UCSD-AML1 (cell line): ENCODE results near the gene PKM.
"Not testable (repeated sequence)": the region's sequence is repeated elsewhere in the genome, so short reads cannot be mapped to it uniquely, and the experiment has no call there.

Experiments used
- DNase-seq: peaks from one replicate; lab custom pipeline; 2025; ENCODE audit not compliant: unreplicated experiment; lab: John Stamatoyannopoulos, UW

The PKM gene

DNA sequence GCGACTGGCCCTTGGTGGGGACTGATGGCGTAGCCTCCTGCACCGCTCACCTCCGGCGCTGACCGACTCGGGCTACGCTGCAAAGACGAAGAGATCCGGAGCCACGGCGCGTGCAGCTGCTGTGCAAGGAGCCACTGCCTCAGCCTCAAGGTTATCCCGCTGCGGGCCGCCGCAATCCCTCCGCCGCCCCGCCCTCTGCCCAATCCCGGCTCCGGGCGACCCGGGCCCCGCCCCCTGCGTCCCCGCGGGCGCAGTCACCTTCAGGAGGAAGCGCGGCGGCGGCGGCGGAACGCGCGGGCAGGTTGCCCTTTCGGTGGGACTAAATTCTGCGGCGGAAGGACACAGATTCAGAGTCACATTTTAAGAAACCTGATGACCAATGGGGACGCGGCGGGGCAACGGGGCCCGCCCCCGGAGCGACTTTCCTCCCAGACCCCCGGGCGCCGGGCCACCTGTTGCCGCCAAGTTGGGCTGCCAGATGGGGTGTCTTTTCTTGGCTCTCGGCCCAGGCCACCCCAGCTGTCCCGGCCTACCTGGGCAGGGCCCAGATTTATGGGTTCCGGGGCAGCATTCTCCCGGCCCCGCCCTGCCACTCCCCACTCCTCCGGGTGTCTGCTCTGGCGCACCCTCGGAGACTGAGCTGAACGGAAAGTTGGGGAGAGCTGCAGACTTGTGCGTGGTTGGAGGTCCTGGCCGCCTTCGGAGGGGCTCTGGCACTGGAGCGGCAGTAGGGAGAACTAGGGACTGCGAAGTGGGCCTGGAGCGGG lies at the start of gene PKM:
Gene PKM (minus strand): TSS at position 125 of the 767 bp plus-strand sequence. CDS start 12,093 bp downstream, outside the sequence.
- peak; percentile 95 for DNase-seq

DNA sequence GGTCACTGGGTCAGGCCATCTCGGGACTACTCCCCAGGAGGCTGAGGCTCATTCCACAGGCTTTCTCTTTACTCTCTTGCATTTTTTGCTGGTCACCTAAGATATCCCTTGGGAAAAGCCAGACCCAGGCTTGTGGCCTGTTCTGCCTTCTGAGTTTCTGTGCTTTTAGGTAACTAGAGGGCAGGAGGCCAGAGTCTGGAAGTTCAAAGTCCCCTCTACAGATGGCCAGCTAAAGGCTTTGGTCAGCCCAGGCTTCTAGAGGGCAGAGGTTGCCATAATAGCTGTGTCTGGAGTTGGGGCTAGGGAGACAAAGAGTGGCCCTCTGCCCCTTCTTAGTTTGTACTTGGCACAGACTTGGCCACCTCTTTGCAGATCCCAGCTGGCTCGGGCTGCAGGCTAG lies 49.8 kb upstream of the PKM start:
- DNase-seq: no peak

DNA sequence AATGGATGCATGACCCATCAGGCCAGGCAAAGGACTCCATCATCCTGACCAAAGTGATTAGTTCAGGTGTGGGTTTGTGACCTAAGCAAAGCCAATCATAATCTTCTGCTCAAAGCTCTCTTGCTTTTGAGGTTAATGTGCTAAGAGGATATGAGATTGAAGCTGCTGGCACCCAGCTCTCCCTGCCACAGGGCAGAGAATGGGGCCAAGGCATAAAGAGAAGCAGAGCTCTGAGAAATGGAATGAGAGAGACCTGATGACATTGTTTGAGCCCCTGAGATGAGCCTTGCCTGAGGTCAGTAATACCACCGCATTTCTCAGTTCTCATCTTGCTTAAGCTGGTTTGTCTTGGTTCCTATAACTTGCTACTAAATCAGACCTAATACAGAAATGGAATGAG lies 47.7 kb upstream of the PKM start:
- no peak for DNase-seq

DNA sequence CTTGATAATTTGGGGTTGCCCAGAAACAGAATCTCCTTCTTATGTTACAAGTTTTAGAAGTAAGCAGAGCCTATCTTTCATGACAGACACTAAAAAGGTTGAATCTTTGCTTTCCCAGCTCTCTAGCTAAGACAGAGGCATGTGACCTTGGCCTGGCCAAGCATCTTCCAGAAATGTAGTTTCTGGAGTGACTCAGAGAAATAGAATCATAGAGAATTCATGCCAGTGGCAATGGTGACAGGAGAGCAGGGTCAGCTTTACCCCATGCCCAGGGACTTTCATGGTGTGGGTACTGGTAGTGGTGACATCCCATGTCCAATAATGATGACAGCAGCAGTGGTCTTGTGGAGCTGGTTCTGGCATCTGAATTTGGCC lies 45.3 kb upstream of the PKM start:
- no peak for DNase-seq

DNA sequence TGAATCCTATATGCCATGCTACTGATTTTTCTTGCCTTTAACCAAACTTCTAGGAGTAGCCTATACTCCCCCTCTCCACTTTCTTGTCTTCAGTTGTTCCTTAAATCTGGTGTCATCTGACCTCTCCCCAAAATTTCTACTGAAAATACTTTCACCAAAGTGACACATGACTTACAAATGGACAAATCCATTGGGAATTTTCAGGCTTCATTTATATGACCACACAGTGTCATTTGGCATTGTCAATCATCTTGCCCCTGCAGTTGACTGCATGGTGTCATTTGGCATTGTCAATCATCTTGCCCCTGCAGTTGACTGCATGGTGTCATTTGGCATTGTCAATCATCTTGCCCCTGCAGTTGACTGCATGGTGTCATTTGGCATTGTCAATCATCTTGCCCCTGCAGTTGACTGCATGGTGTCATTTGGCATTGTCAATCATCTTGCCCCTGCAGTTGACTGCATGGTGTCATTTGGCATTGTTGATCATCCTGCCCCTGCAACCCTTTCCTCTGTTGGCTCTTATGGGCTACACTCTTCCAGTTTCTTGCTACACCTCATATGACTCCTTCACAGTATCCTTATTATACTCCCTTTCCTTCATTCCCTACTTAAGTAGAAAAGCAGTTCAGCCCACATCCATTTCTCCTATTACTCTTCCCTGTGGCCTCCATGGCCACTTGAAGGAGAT lies 44.8 kb upstream of the PKM start:
- not testable (repeated sequence) for DNase-seq

DNA sequence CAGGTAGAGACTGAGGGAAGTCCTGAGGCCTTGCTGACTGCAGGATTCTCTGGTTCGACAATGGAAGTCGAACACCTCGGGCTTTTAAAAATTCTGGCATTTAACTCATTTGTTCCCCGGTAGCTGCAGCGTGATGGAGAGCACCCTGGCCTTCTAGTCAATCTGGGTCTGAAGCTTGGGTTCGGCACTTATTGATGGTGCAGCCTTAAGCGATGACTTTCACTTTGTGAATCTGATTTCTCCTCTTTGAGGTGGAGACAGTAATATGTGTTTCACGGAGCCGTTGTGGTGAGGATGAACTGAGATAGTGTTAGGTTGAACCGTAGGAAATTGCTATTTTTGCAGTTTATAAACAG lies 42.0 kb upstream of the PKM start:
- no peak for DNase-seq

DNA sequence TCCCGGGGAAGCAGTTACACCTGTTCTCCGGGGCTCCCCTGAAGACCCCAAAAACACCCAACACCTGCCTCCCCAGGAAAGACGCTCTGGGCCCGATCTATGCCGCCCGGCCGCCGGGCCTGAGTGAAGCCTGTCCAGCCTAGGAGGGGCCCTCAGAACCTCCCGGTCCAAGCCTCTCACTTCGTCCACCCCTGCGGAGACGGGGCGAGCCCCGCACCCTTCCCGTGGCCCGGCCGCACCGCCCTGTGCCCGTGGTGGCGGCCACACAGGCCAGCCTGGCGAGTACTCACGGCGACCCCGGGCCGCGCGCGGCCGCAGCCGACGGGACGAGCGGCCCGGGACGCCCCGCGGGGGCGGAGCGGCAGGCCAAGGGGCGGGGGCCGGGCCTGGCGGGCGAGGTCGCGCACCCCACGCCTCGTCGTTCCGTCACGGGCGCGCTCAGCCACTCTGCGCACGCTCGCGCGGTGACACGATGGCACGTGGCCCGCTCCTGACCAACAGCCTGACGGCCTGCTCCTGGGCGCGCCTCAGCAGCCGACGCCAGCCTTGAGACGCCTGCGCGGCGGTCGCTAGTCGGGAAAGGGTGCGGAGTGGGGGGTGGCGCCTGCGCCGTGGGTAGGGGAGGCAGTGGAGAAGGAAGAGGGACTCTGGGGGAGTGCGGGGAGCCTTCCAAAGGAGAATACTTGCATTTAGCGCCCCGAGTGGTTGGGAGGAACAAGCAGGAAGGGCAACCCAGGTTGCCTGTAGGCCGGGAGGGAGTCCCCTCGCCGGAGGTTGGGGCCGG lies 41.4 kb upstream of the PKM start, which contains the start of gene PARP6:
Gene PARP6 (minus strand): TSS at position 342 of the 784 bp plus-strand sequence. CDS start 5,077 bp downstream, outside the sequence.
- DNase-seq: peak; percentile 100

DNA sequence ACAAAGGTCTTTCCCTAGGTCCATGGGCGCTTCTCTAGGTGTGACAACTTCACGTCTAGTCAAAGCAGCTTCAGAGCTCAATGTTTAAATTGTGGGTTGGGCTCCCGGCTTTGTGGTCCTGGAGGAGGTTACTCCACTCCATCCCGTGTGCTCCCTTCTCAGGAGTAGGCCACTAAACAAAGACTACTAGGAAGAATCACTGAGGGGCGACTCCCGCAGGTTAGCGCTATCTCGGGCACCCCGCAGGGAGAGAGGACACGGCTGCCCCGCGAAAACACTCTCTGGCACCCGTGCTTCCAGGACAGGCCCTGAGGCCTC lies 40.9 kb upstream of the PKM start:
- peak; percentile 52 for DNase-seq

DNA sequence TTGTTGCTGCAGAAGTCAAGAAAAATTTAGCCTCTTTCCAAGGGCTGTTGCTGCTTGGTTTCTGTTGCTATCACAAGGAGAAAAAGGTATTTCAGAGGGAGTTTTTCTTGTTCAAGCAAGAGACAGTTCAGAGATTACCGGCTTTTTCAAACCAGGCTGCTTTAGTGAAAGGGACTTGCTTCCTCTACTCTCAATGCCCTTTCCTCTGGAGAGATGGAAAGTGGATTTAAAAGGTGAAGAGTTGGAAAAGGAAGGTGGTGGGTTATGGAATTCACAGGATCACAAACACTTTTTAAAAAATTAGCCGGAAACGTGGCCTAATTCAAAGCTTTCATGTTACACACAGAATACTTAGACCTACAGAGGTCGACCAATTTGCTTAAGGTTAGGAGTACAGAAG lies 40.2 kb upstream of the PKM start:
- DNase-seq: no peak

DNA sequence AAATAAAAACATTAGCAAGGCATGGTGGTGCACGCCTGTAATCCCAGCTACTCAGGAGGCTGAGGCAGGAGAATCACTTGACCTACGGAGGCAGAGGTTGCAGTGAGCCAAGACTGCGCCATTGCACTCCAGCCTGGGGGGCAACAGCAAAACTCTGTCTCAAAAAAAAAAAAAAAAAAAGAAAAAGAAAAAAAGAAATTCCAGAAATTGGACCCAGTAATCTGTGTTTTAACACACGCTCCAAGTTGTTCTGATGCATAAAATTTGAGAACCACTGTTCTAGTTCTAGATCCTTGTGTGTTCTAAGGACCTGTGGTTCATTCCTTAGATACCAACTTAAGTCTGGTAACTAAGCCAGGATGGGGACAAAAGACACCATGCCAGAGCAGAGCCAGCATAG lies 38.7 kb upstream of the PKM start:
- no peak for DNase-seq

DNA sequence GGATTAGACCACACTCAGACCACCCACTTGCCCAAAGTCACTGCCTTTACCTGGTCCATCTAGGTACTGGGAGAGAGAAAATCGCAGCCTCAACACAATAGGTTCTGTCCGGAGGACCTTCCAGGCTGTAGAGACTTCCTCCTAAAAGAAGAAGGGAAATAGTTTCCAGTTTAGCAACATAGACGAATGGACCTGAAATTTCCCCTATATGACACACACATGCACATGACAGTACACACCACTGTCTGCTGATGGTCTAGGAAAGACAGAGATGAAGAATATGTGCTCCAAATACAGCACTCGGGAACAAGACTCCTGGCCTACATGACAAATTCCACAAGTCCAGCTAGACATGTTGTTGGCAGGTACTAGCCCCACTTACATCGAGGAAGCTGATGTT lies 34.0 kb upstream of the PKM start:
- no peak for DNase-seq

DNA sequence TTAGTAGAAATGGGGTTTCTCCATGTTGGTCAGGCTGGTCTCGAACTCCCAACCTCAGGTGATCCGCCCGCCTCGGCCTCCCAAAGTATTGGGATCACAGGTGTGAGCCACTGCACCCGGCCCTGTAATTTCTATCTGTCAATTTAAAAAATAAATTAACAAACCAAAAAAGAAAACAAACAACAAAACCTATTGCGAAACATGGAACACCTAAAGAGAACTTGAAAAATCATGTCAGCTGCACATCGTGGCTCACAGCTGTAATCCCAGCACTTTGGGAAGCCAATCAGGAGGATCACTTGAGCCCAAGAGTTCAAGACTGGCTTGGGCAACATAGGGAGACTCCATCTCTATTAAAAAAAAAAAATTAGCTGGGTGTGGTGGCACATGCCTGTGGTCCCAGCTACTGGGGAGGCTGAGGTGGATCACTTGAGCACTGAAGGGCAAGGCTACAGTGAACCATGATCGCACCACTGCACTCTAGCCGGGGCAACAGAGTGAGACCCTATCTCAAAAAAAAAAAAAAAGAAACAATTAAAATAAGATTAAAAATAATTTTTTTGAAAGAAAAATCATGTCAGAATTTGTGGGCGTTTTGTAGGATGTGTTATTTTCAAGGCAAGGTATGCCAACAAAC lies 21.8 kb upstream of the PKM start:
- no peak for DNase-seq

DNA sequence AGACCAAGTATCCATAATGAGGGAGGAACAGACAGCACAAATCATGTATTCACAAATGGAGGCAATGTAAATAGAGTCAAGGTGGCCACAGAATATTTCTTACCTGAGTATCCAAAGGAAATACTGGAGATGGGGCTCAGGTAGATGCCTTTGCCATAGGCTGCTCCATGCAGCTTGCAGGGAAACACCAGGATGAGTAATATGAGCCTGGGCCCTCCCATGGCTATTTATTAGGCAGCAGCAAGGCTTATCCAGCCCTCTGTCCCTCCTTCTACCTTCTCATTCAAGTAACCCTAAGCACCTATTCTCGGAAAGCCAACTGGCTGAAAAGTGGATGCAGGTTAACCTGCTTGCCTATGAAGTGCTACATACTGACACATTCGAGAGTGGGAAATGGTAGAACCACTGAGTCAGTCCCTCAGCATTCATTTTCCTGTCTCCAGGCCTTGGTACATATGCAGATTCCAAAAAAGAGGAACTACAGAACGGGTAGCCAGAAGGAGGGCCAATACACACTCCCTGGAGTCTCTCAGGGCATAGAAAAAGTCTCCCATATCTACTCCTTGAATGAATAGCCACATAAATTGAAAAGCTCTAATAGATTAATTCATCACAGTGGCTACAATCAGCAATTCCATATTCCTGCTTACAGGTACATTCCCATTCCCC lies 18.3 kb upstream of the PKM start:
- no peak for DNase-seq

DNA sequence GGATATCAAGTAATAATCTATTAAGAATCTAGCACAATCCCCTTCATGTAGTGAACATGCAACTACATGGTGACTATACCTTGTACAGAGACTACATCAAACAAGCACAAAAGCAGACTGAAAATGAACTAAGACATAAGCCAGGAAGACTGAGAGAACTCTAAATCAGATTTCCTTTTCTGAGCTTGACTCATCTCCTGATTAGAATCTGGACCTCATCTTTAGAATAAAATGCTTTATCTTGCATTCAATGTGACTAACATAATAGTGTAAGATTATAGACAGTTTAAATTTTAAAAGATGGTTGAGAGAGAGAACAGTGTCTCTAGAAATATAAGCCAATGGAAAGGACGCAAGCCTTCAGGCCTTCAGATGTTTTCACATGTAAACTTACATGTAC lies 17.5 kb upstream of the PKM start:
- DNase-seq: no peak

DNA sequence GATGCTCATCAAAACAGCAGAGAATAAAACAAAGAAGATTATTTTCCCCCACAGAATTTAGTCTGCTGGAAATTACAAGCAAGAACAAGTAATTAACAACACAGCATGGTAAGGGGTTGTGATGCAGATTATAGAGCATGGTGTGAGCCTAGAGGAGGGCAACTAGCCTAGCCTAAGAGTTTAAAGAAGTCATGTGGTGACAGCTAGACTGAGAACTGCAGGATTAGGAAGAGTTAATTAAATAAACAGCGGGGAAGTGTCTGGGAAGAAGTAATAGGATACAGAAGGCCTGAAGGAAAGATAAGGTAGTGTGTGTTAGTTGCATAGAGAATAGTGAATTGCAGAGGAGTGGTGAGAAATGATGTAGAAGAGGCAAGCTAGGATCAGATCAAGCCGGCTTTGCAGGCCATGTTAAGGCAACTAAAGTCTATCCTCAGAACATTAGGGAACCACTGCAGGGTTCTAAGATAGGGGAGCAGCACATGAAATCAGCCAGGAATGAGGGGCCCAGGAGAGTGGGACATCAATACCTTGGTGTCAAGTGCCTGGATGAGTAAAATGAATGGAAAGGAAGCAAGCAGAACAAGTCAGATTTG lies 11.9 kb upstream of the PKM start:
- DNase-seq: no peak

DNA sequence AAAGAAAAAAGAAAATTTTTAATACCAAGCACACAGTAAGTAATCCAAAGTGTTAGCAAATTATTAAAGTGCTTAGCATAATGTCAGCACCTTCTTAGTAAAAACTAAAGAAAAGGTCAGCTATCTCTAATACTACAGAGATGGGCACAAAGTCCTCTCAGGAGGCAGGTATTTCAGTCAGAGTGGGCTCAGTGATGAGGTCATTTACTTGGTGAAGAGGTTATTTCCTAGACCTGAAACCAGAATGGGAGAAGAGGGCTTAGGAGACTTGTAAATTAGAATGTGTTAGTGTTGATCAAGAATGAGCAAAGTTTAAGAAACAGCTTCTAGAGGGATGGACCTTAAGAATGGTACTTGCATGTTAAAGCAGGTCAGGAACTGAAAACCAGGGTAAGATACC lies 8.7 kb upstream of the PKM start:
- no peak for DNase-seq

DNA sequence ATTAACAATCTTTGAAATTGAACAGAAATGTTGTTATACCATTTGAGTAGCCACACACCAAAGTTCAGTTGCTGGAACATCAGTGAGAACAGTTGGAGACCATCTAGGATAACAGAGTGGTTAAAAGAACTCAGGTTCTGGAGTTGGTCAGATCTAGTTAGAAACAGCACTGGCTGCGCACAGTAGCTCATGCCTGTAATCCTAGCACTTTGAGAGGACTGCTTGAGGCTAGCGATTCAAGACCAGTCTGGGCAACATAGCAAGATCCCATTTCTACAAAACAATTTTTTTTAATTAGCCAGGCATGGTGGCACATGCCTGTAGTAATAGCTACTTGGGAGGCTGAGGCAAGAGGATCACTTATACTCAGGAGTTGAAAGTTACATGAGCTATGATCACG lies 7.6 kb upstream of the PKM start:
- DNase-seq: no peak

DNA sequence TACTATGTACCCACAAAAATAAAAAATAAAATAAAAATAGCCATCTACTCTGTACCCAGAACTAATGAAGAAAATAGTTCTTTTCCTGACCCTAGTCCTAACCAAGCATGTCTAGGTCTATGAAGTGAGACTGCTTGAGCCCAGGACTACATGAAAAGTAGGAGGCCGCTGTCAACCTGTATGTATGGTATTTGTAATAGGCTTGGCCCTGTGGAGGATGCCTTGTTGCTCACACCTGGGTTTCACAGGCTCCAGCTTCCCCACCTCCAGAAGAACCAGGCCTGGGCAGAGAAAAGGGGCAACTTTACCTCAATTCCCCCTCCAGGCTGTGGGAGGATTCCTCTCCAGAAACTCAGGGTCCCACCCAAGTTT lies 6.8 kb upstream of the PKM start:
- no peak for DNase-seq

DNA sequence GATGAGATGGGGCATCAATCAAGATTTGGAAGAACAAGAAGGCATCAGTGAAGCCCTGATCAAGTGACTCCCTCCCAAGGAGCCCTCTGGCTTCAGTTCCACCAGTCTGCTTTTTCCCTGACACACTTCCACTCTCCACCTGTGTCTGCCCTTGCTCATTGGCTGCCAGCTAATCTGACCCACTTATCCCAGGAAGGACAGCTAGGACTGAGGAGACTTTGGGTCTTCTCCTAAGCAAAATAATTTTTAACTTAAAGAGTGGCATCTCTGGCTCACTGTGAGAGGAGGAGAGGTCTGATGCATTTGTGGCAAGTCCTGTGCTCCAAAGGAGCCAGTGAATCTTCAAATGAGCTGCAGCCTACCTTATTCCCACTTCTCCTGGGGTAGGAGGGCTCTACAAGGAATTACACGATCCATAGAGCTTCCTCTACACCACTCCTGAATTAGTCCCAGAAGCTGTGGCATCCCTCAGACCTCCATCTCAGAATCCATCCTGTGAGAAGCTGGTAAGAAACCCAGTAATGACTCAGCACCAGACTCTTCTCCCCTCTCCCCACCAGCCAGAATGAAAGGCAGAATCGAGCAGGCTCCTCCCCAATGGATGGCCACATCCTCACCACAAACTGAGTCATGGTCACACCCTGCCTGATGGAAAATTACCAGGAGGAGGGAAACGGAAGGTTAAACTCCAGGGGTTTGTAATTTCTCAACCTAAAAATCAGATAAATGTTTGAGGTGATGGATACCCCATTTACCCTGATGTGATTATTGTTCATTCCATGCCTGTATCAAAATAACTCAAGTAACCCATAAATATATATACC lies 6.3 kb upstream of the PKM start:
- DNase-seq: peak; percentile 84
